Globus pallidus (tissue), 1 donor: Measurements from ENCODE around the gene WDPCP.
A peak's percentile ranks its signal among the peaks of the same experiment; 100 is the strongest.
"Not testable (repeated sequence)": the region's sequence is repeated elsewhere in the genome, so short reads cannot be mapped to it uniquely, and the experiment has no call there.

Experiments used
- DNase-seq: peaks from one replicate; pipeline ENCODE4 v3.0.0-alpha.2; 2015; ENCODE audit warnings: low spot score

Gene WDPCP

GRCh38 chr2:63446658-63447057 lies 141.6 kb downstream of the WDPCP start:
- DNase-seq, result no peak

GRCh38 chr2:63444565-63445288 lies 143.6 kb downstream of the WDPCP start:
- DNase-seq, result no peak

- no peak for DNase-seq
Measured at GRCh38 chr2:63440612-63441011, 147.7 kb downstream of the WDPCP start.

GRCh38 chr2:63438181-63438580 lies 150.1 kb downstream of the WDPCP start:
- peak; percentile 1 for DNase-seq

GRCh38 chr2:63436488-63436887 lies 151.8 kb downstream of the WDPCP start:
- DNase-seq, result no peak

- DNase-seq, result no peak
Measured at GRCh38 chr2:63435070-63435469, 153.2 kb downstream of the WDPCP start.

- DNase-seq, result no peak
Measured at GRCh38 chr2:63434024-63435001, 154.0 kb downstream of the WDPCP start.

- DNase-seq, result no peak
Measured at GRCh38 chr2:63432373-63432772, 155.9 kb downstream of the WDPCP start.

- no peak for DNase-seq
Measured at GRCh38 chr2:63425606-63426005, 162.7 kb downstream of the WDPCP start.

GRCh38 chr2:63425079-63425416 lies 163.2 kb downstream of the WDPCP start:
- DNase-seq, result no peak

- DNase-seq, result no peak
Measured at GRCh38 chr2:63424329-63425078, 163.8 kb downstream of the WDPCP start.

- no peak for DNase-seq
Measured at GRCh38 chr2:63422556-63422955, 165.7 kb downstream of the WDPCP start.

- no peak for DNase-seq
Measured at GRCh38 chr2:63408530-63408929, 179.7 kb downstream of the WDPCP start.

- no peak for DNase-seq
Measured at GRCh38 chr2:63406641-63407040, 181.6 kb downstream of the WDPCP start.

GRCh38 chr2:63403820-63404219 lies 184.5 kb downstream of the WDPCP start:
- DNase-seq, result no peak

- DNase-seq, result not testable (repeated sequence)
Measured at GRCh38 chr2:63402889-63403288, 185.4 kb downstream of the WDPCP start.

GRCh38 chr2:63399156-63399555 lies 189.1 kb downstream of the WDPCP start:
- no peak for DNase-seq

- no peak for DNase-seq
Measured at GRCh38 chr2:63379451-63379850, 208.8 kb downstream of the WDPCP start.

GRCh38 chr2:63378589-63378988 lies 209.7 kb downstream of the WDPCP start:
- DNase-seq, result no peak

GRCh38 chr2:63374341-63374740 lies 213.9 kb downstream of the WDPCP start:
- DNase-seq, result no peak

GRCh38 chr2:63372549-63372948 lies 215.7 kb downstream of the WDPCP start:
- no peak for DNase-seq

GRCh38 chr2:63369146-63369545 lies 219.1 kb downstream of the WDPCP start:
- DNase-seq, result no peak
